H1 (cell line): ENCODE data around the gene EFHD1. TPM values are rescaled to one million over a fixed set of nuclear protein-coding genes. Genes with fewer than 3 reads are reported as not detected.

Source experiments
- CTCF ChIA-PET: fragments of 300-600 bp; sonication (Branson Sonifier 250); formaldehyde crosslinking; loops from one replicate; lab custom pipeline; 2021; ENCODE audit not compliant: partially characterized antibody; lab: Charles Lee
- POLR2A ChIA-PET: fragments of 300-600 bp; sonication (Branson Sonifier 250); formaldehyde crosslinking; loops from one replicate; lab custom pipeline; 2021; ENCODE audit warnings: inconsistent platforms; ENCODE audit not compliant: partially characterized antibody; lab: Charles Lee
- DNase-seq, 2 experiments: peaks; one replicate each; pipeline versions ENCODE4 v3.0.0 to v3.0.0-alpha.2; 2010 to 2022; ENCODE audit warnings: low spot score in 2 of 2, low read depth in 1 of 2, mixed read lengths in 1 of 2
- FAIRE-seq: peaks from 2 replicates; lab custom pipeline; 2011; peaks lifted over from hg19 to GRCh38; lab: Jason Lieb, UNC
- H2AFZ ChIP-seq: 2 replicates; pipeline ENCODE4 v1.8.1; 2012; ENCODE audit warnings: low read length, inconsistent platforms
- H2AK5ac ChIP-seq: 2 replicates; pipeline ENCODE4 v1.6.1; 2013; ENCODE audit warnings: low read depth, low read length
- H2BK120ac ChIP-seq: replicated peaks from 2 replicates; pipeline ENCODE3; 2013; ENCODE audit warnings: low read depth, low read length, inconsistent platforms
- H2BK12ac ChIP-seq: 2 replicates; pipeline ENCODE4 v1.6.1; 2013; ENCODE audit warnings: low read depth, low read length
- H2BK15ac ChIP-seq: 2 replicates; pipeline ENCODE4 v1.6.1; 2013; ENCODE audit warnings: low read length
- H2BK20ac ChIP-seq: 2 replicates; pipeline ENCODE4 v1.6.1; 2013; ENCODE audit warnings: low read length
- H2BK5ac ChIP-seq: 2 replicates; pipeline ENCODE4 v1.6.1; 2013; ENCODE audit warnings: low read depth, low read length
- H3K14ac ChIP-seq: 2 replicates; pipeline ENCODE4 v1.6.1; 2013; ENCODE audit warnings: inconsistent platforms; ENCODE audit not compliant: insufficient read length
- H3K18ac ChIP-seq: 2 replicates; pipeline ENCODE4 v1.6.1; 2013; ENCODE audit warnings: low read length; ENCODE audit errors: extremely low read depth
- H3K23ac ChIP-seq: 2 replicates; pipeline ENCODE4 v1.6.1; 2013; ENCODE audit warnings: inconsistent platforms; ENCODE audit not compliant: insufficient read length
- H3K23me2 ChIP-seq: 2 replicates; pipeline ENCODE4 v1.6.1; 2013; ENCODE audit warnings: low read depth, low read length
- H3K27ac ChIP-seq: 2 replicates; pipeline ENCODE4 v1.6.1; 2011; ENCODE audit warnings: low read depth, low read length, inconsistent platforms
- H3K27me3 ChIP-seq, 4 experiments: replicated peaks in 1 of 4; 1 replicate in 1 of 4; 2 replicates in 3 of 4; pipeline versions ENCODE4 v1.6.1 to v1.8.1; 2011 to 2013; ENCODE audit warnings: low read length in 3 of 4, mild to moderate bottlenecking in 3 of 4, inconsistent platforms in 2 of 4, mixed read lengths in 2 of 4, moderate library complexity in 1 of 4; ENCODE audit not compliant: control insufficient read depth in 3 of 4, insufficient read depth in 3 of 4; ENCODE audit errors: extremely low read depth in 1 of 4
- H3K36me3 ChIP-seq, 4 experiments: 2 replicates each; pipeline versions ENCODE4 v1.6.1 to v1.8.1; 2011 to 2013; ENCODE audit warnings: mild to moderate bottlenecking in 4 of 4, low read length in 3 of 4, moderate library complexity in 2 of 4, control low read depth in 1 of 4, inconsistent platforms in 1 of 4; ENCODE audit not compliant: insufficient read depth in 4 of 4, control insufficient read depth in 2 of 4
- H3K4ac ChIP-seq: replicated peaks from 2 replicates; pipeline ENCODE3; 2013; ENCODE audit warnings: low read length, low read depth, mixed read lengths, inconsistent platforms; ENCODE audit not compliant: insufficient read length
- H3K4me1 ChIP-seq, 4 experiments: replicated peaks in 1 of 4; 1 replicate in 1 of 4; 2 replicates in 3 of 4; pipeline versions ENCODE4 v1.6.1 to v1.8.1; 2011 to 2013; ENCODE audit warnings: low read length in 3 of 4, inconsistent platforms in 2 of 4, mixed read lengths in 1 of 4; ENCODE audit not compliant: insufficient read depth in 4 of 4, control insufficient read depth in 3 of 4
- H3K4me2 ChIP-seq, 2 experiments: 2 replicates each; pipeline versions ENCODE4 v1.6.1 to v1.8.1; 2011 to 2013; ENCODE audit warnings: low read depth in 2 of 2, low read length in 2 of 2, control low read depth in 1 of 2, inconsistent platforms in 1 of 2, mild to moderate bottlenecking in 1 of 2; ENCODE audit not compliant: insufficient read depth in 1 of 2
- H3K4me3 ChIP-seq, 4 experiments: fragments of 200-600, 300-600 bp in 1 of 4; sonication (generic), shearing (Covaris generic), sonication (Bioruptor Twin) in 1 of 4; 2 replicates each; pipeline versions ENCODE4 v1.5.1 to v1.8.1; 2011 to 2016; ENCODE audit warnings: low read length in 4 of 4, low read depth in 3 of 4, control low read depth in 2 of 4, inconsistent platforms in 2 of 4, mild to moderate bottlenecking in 2 of 4, mixed read lengths in 1 of 4, moderate library complexity in 1 of 4; ENCODE audit not compliant: insufficient read depth in 2 of 4; ENCODE audit errors: extremely low read depth in 1 of 4
- H3K56ac ChIP-seq: replicated peaks from 2 replicates; pipeline ENCODE3; 2013; ENCODE audit warnings: low read depth, mild to moderate bottlenecking, mixed read lengths, low read length, inconsistent platforms; ENCODE audit not compliant: insufficient read length
- H3K79me1 ChIP-seq: 2 replicates; pipeline ENCODE4 v1.6.1; 2013; ENCODE audit warnings: low read depth, low read length, control low read depth
- H3K79me2 ChIP-seq, 2 experiments: 2 replicates each; pipeline versions ENCODE4 v1.6.1 to v1.8.1; 2012 to 2013; ENCODE audit warnings: low read length in 2 of 2, mild to moderate bottlenecking in 2 of 2, inconsistent platforms in 1 of 2; ENCODE audit not compliant: insufficient read depth in 2 of 2, control insufficient read depth in 1 of 2
- H3K9ac ChIP-seq, 4 experiments: replicated peaks in 1 of 4; 1 replicate in 1 of 4; 2 replicates in 3 of 4; pipeline versions ENCODE4 v1.6.1 to v1.8.1; 2011 to 2013; ENCODE audit warnings: low read depth in 3 of 4, low read length in 3 of 4, control low read depth in 2 of 4, mild to moderate bottlenecking in 2 of 4, moderate library complexity in 2 of 4, inconsistent platforms in 1 of 4; ENCODE audit errors: extremely low read depth in 1 of 4
- H3K9me3 ChIP-seq, 2 experiments: 2 replicates each; pipeline versions ENCODE4 v1.6.1 to v1.8.1; 2012 to 2013; ENCODE audit warnings: mild to moderate bottlenecking in 2 of 2, moderate library complexity in 2 of 2, control low read depth in 1 of 2, inconsistent platforms in 1 of 2, low read depth in 1 of 2, low read length in 1 of 2, mixed read lengths in 1 of 2; ENCODE audit not compliant: insufficient read depth in 2 of 2
- H4K20me1 ChIP-seq, 2 experiments: replicated peaks in 1 of 2; 2 replicates each; pipeline versions ENCODE3 to v1.8.1; 2011 to 2013; ENCODE audit warnings: inconsistent platforms in 2 of 2, low read length in 2 of 2, mild to moderate bottlenecking in 1 of 2; ENCODE audit not compliant: insufficient read depth in 2 of 2, control insufficient read depth in 1 of 2
- H4K5ac ChIP-seq: 2 replicates; pipeline ENCODE4 v1.6.1; 2013; ENCODE audit warnings: low read length, low read depth, mixed read lengths, inconsistent platforms; ENCODE audit not compliant: insufficient read length
- H4K8ac ChIP-seq: 2 replicates; pipeline ENCODE4 v1.8.0; 2013; ENCODE audit warnings: mild to moderate bottlenecking, moderate library complexity, low read length, inconsistent platforms; ENCODE audit not compliant: insufficient read depth; ENCODE audit errors: extremely low read depth
- H4K91ac ChIP-seq: replicated peaks from 2 replicates; pipeline ENCODE3; 2013; ENCODE audit warnings: low read length, mixed read lengths, inconsistent platforms; ENCODE audit not compliant: insufficient read length
- HDAC6 ChIP-seq: IDR thresholded peaks from one replicate; pipeline ENCODE4 v1.7.1; 2012; ENCODE audit warnings: low read depth, mild to moderate bottlenecking, inconsistent platforms, low read length, moderate library complexity
- SRF ChIP-seq: IDR thresholded peaks from 2 replicates; pipeline ENCODE4 v1.6.1; 2011; ENCODE audit warnings: mild to moderate bottlenecking, low read depth, low read length, moderate library complexity
- WGBS, 2 experiments: shearing (Covaris generic) in 1 of 2; methylation state at CpG; one replicate each; pipeline versions ENCODE4 v1.1.6 to v1.1.7; 2013 to 2015; ENCODE audit warnings: low lambda C conversion rate in 2 of 2, mixed read lengths in 2 of 2, inconsistent platforms in 1 of 2, low coverage in 1 of 2, missing lambda C conversion rate in 1 of 2; ENCODE audit not compliant: insufficient replicate concordance in 2 of 2, insufficient coverage in 1 of 2, insufficient read length in 1 of 2; ENCODE audit errors: extremely low coverage in 1 of 2, missing lambda C conversion rate in 1 of 2; 5-methylcytosine and 5-hydroxymethylcytosine counted together
- polyA plus RNA-seq, 7 experiments: library from polyadenylated mRNA; depleted of rRNA in 3 of 7; stranded (reverse) in 5 of 7; unstranded in 2 of 7; fragments of >200 nt in 5 of 7; fragments of 200-250 nt in 2 of 7; gene quantifications; 1 replicate in 5 of 7; 2 replicates in 1 of 7; 4 replicates in 1 of 7; pipeline versions ENCODE4 v1.2.1 to v1.2.3, GENCODE V29; 2011 to 2013; ENCODE audit warnings: missing spikeins in 2 of 7, mixed read lengths in 2 of 7
- total RNA-seq: library from RNA; stranded (reverse); fragmentation: NEBNext Ultra II Directional; extraction: Animal tissue kit (Norgen Biotek cat#: 25700); gene quantifications from 2 replicates; pipeline ENCODE4 v1.2.1, GENCODE V29; 2021

The EFHD1 gene
- total and polyA plus RNA-seq, 2 of the 8 experiments (the other 6 are each of a cell fraction or from before 2014, with no cell fraction given): 3.4 to 4.5 TPM

- Histone ChIP-seq H3K4me2 (no peak overlapping the region), H2BK15ac (no peak overlapping the region), H4K8ac (no peak overlapping the region), H3K23ac (no peak overlapping the region), H3K14ac (no peak overlapping the region), H4K91ac (no peak overlapping the region), H3K36me3 (no peaks in the 10 kb centered on the region), H2BK20ac (no peak overlapping the region), H3K9me3 (no peaks in the 10 kb centered on the region), H3K27me3 (no peaks in the 10 kb centered on the region; a peak in 1 of 7 replicates), H3K79me1 (no peaks in the 10 kb centered on the region), H2AK5ac (no peak overlapping the region), H2BK5ac (no peak overlapping the region), H3K27ac (no peak overlapping the region), H3K4ac (no peak overlapping the region), H3K9ac (no peak overlapping the region), H2BK120ac (no peak overlapping the region), H3K56ac (no peak overlapping the region), H4K20me1 (no peaks in the 10 kb centered on the region), H4K5ac (no peak overlapping the region), H3K18ac (no peak overlapping the region), H2AFZ (no peak overlapping the region), H3K79me2 (no peaks in the 10 kb centered on the region), H2BK12ac (no peak overlapping the region), H3K23me2 (0 out of 2 replicates have a peak, but pooled peaks cover 1% of the 10 kb centered on the region), H3K4me1 (no peaks in the 10 kb centered on the region), H3K4me3 (no peak overlapping the region)
- CTCF ChIA-PET: interaction anchor here (0.9 to 1.5 kb wide), 2 partner anchors 12 to 41 kb away, joined by 3 to 6 read pairs; no protein-coding TSS in a partner anchor
- FAIRE-seq: no peak
- TF ChIP-seq SRF (no peak), HDAC6 (no peak)
- POLR2A ChIA-PET: no interaction called here
- no peak for DNase-seq
- 85% methylated on average over 6 of the region's 6 CpGs; no CpG with 5 or more reads in 1 of the 2 experiments for WGBS, 2 experiments
Measured at GRCh38 chr2:232646726-232647125, 13.3 kb downstream of the EFHD1 start.
